A549 (cell line): ENCODE data around the gene WSB2. TPM values are rescaled to one million over a fixed set of nuclear protein-coding genes. Genes with fewer than 3 reads are reported as not detected.
A peak's percentile ranks its signal among the peaks of the same experiment; 100 is the strongest.

Source experiments
- ATAC-seq, 2 experiments: fragments of 200-7000 bp in 1 of 2; fragments of >200 bp in 1 of 2; cut with Nextera tagmentation in 1 of 2; cut with Tn5 transposase in 1 of 2; 3 replicates each; pipeline versions ENCODE4 v1.8.0 to v1.9.1; 2018 to 2020; ENCODE audit warnings: mild to moderate bottlenecking in 1 of 2, moderate library complexity in 1 of 2
- CTCF ChIA-PET: fragments of 300-600 bp; sonication (Branson Sonifier 250); formaldehyde crosslinking; extraction: SDS; loops from one replicate; lab custom pipeline; 2021; ENCODE audit warnings: antibody characterized with exemption, inconsistent platforms; lab: Yijun Ruan, JAX
- POLR2A ChIA-PET: fragments of 350-600 bp; formaldehyde crosslinking; extraction: SDS; loops from one replicate; lab custom pipeline; 2021; ENCODE audit warnings: antibody characterized with exemption, inconsistent platforms; lab: Yijun Ruan, JAX
- DNase-seq, 2 experiments: peaks; one replicate each; pipeline versions ENCODE4 v3.0.0 to v3.0.0-alpha.2; 2011 to 2016; ENCODE audit warnings: low read depth in 1 of 2, low spot score in 1 of 2
- FAIRE-seq: peaks from 2 replicates; lab custom pipeline; 2011; peaks lifted over from hg19 to GRCh38; lab: Jason Lieb, UNC
- H3K27ac ChIP-seq, 2 experiments: fragments of >200 bp; sonication (Bioruptor Twin); formaldehyde crosslinking; 3 replicates each; pipeline ENCODE4 v1.5.1; 2016 to 2017
- H3K4me1 ChIP-seq: fragments of >200 bp; sonication (Bioruptor Twin); formaldehyde crosslinking; 3 replicates; pipeline ENCODE4 v1.6.1; 2016
- H3K4me2 ChIP-seq: fragments of >200 bp; sonication (Bioruptor Twin); formaldehyde crosslinking; 3 replicates; pipeline ENCODE4 v1.6.1; 2016
- H3K4me3 ChIP-seq: fragments of >200 bp; sonication (Bioruptor Twin); formaldehyde crosslinking; 3 replicates; pipeline ENCODE4 v1.5.1; 2016
- H3K9me3 ChIP-seq: fragments of >200 bp; sonication (Bioruptor Twin); formaldehyde crosslinking; 3 replicates; pipeline ENCODE4 v1.6.1; 2016
- ATOH8 ChIP-seq: fragments of 250-450 bp; sonication (Bioruptor Pico); IDR thresholded peaks from 2 replicates; pipeline ENCODE4 v1.5.0; 2020; ENCODE audit warnings: low read depth, mild to moderate bottlenecking, moderate library complexity
- BCL3 ChIP-seq: fragments of >200 bp; sonication (Bioruptor Twin); formaldehyde crosslinking; IDR thresholded peaks from 3 replicates; pipeline ENCODE4 v1.6.1; 2016
- CBX8 ChIP-seq: fragments of 200-600 bp; sonication (generic); IDR thresholded peaks from 2 replicates; pipeline ENCODE4 v1.6.1; 2016
- E2F6 ChIP-seq: IDR thresholded peaks from 2 replicates; pipeline ENCODE4 v1.6.1; 2012; ENCODE audit warnings: low read depth, borderline replicate concordance
- EHMT2 ChIP-seq: fragments of 200-600 bp; sonication (generic); IDR thresholded peaks from 2 replicates; pipeline ENCODE4 v1.6.1; 2016; ENCODE audit warnings: antibody characterized with exemption, low read depth, mild to moderate bottlenecking, moderate library complexity
- EP300 ChIP-seq, 2 experiments: fragments of >200 bp; sonication (Bioruptor Twin); formaldehyde crosslinking; IDR thresholded peaks; 2 replicates in 1 of 2; 3 replicates in 1 of 2; pipeline ENCODE4 v1.6.1; 2016 to 2017
- FOXS1 ChIP-seq: fragments of 250-450 bp; sonication (Bioruptor Pico); IDR thresholded peaks from 2 replicates; pipeline ENCODE4 v1.5.0; 2020; ENCODE audit warnings: mild to moderate bottlenecking, moderate library complexity
- GATA3 ChIP-seq: IDR thresholded peaks from 2 replicates; pipeline ENCODE4 v1.6.1; 2012; ENCODE audit warnings: borderline replicate concordance
- HES2 ChIP-seq: fragments of >200 bp; sonication (Bioruptor Twin); formaldehyde crosslinking; IDR thresholded peaks from 2 replicates; pipeline ENCODE4 v1.6.1; 2016
- HOXA7 ChIP-seq: fragments of 250-450 bp; sonication (Bioruptor Pico); IDR thresholded peaks from 2 replicates; pipeline ENCODE4 v1.5.0; 2020; ENCODE audit warnings: mild to moderate bottlenecking, moderate library complexity
- HOXB13 ChIP-seq: fragments of 250-450 bp; sonication (Bioruptor Pico); IDR thresholded peaks from 2 replicates; pipeline ENCODE4 v1.5.0; 2020; ENCODE audit warnings: low read depth, mild to moderate bottlenecking, moderate library complexity
- JUN ChIP-seq, 2 experiments: fragments of >200 bp; sonication (Bioruptor Twin); formaldehyde crosslinking; IDR thresholded peaks; 2 replicates in 1 of 2; 3 replicates in 1 of 2; pipeline ENCODE4 v1.6.1; 2016 to 2017
- KDM1A ChIP-seq: fragments of 200-600 bp; sonication (generic); IDR thresholded peaks from 2 replicates; pipeline ENCODE4 v1.6.1; 2016; ENCODE audit warnings: low read depth, mild to moderate bottlenecking
- PHF8 ChIP-seq: fragments of 200-600 bp; sonication (generic); IDR thresholded peaks from 2 replicates; pipeline ENCODE4 v1.6.1; 2016; ENCODE audit warnings: low read depth, mild to moderate bottlenecking, antibody characterized with exemption, moderate library complexity, borderline replicate concordance
- POLR2AphosphoS2 ChIP-seq: conservative IDR thresholded peaks from 2 replicates; pipeline ENCODE4 v1.6.1; 2012; ENCODE audit warnings: low read length, improper control_type of control experiment, inconsistent platforms
- RAD21 ChIP-seq, 2 experiments: fragments of >200 bp in 1 of 2; sonication (Bioruptor Twin) in 1 of 2; formaldehyde crosslinking in 1 of 2; IDR thresholded peaks in 1 of 2; conservative IDR thresholded peaks in 1 of 2; 2 replicates in 1 of 2; 3 replicates in 1 of 2; pipeline ENCODE4 v1.6.1; 2012 to 2018; ENCODE audit warnings: inconsistent platforms in 1 of 2
- SREBF2 ChIP-seq: fragments of 450-650 bp; IDR thresholded peaks from 2 replicates; pipeline ENCODE4 v1.6.1; 2014; ENCODE audit warnings: mild to moderate bottlenecking, moderate library complexity
- ZC3H11A ChIP-seq: fragments of 450-650 bp; IDR thresholded peaks from 2 replicates; pipeline ENCODE4 v1.6.1; 2014; ENCODE audit warnings: antibody characterized with exemption, mild to moderate bottlenecking
- WGBS: methylation state at CpG from one replicate; pipeline ENCODE4 v1.1.6; 2017; ENCODE audit errors: missing lambda C conversion rate; 5-methylcytosine and 5-hydroxymethylcytosine counted together
- polyA plus RNA-seq, 4 experiments: library from polyadenylated mRNA; depleted of rRNA in 3 of 4; stranded (reverse); fragments of >200 nt; fragmentation: RNase III in 1 of 4; extraction: RNeasy Plus Mini Kit Qiagen cat#74134 plus additional on column Dnase treatment in 1 of 4; gene quantifications; 2 replicates in 3 of 4; 3 replicates in 1 of 4; pipeline ENCODE4 v1.2.3, GENCODE V29; 2011 to 2017

Gene WSB2
- polyA plus RNA-seq, 2 of the 4 experiments (the other 2 are of a cell fraction) = 40.5 to 93.5 TPM

GRCh38 chr12:118044577-118044976, 16.4 kb downstream of the WSB2 start:
- ChIA-PET CTCF (interaction anchor here (1.2 to 3.3 kb wide), 3 partner anchors 10 to 171 kb away, joined by 3 to 15 read pairs (median 7); no protein-coding TSS in a partner anchor), POLR2A (no interaction called here)
- FAIRE-seq (no peak), ATAC-seq (no peak), DNase-seq (no peak)
- no peak for TF ChIP-seq BCL3
- Histone ChIP-seq H3K4me2 (no peak overlapping the region), H3K4me3 (no peak overlapping the region), H3K9me3 (no peaks in the 10 kb centered on the region), H3K27ac (no peak overlapping the region), H3K4me1 (no peaks in the 10 kb centered on the region)
- 92% methylated on average over 8 of the region's 8 CpGs for WGBS

GRCh38 chr12:118044075-118044474, 16.9 kb downstream of the WSB2 start:
- POLR2A ChIA-PET = no interaction called here
- Histone ChIP-seq H3K9me3 (no peaks in the 10 kb centered on the region), H3K27ac (no peak overlapping the region), H3K4me2 (no peak overlapping the region), H3K4me1 (no peaks in the 10 kb centered on the region), H3K4me3 (no peak overlapping the region)
- FAIRE-seq = no peak
- no peak for DNase-seq
- WGBS = 96% methylated on average over 2 of the region's 2 CpGs
- no peak for ATAC-seq
- TF ChIP-seq EP300 (IDR thresholded peaks at IDR 0.05) (no peak), CBX8 (no peak)
- TF ChIP-seq, all 56 proteins: peak for 0
- CTCF ChIA-PET = interaction anchor here (1.2 to 3.3 kb wide), 4 partner anchors 9 to 170 kb away, joined by 3 to 15 read pairs (median 5); no protein-coding TSS in a partner anchor

- no peaks in the 10 kb centered on the region for H3K9me3 ChIP-seq
- ChIA-PET CTCF (interaction anchor here (3.3 kb wide), 1 partner anchor 7 kb away, joined by 15 read pairs; no protein-coding TSS in a partner anchor), POLR2A (no interaction called here)
- ATAC-seq = no peak
- peaks cover 7% of the 10 kb centered on the region; the same call in 1 of the 3 replicates for H3K4me1 ChIP-seq
- WGBS = 96% methylated on average over 4 of the region's 4 CpGs
- H3K4me2 ChIP-seq = no peak overlapping the region
- no peak overlapping the region for H3K4me3 ChIP-seq
- no peak overlapping the region for H3K27ac ChIP-seq
- TF ChIP-seq ATOH8 (CRISPR knock-in tag) = no peak
- TF ChIP-seq E2F6 = no peak
- TF ChIP-seq HES2 = no peak
- no peak for DNase-seq
- FAIRE-seq = no peak
Measured at GRCh38 chr12:118042091-118042490, 18.9 kb downstream of the WSB2 start.

- no peak overlapping the region for H3K27ac ChIP-seq
- no peak overlapping the region for H3K4me3 ChIP-seq
- POLR2A ChIA-PET = no interaction called here
- WGBS = 80% methylated on average over 6 of the region's 6 CpGs
- H3K4me1 ChIP-seq = peaks cover 15% of the 10 kb centered on the region; the same call in 2 of the 3 replicates
- DNase-seq = no peak
- peak overlapping the region; percentile 12; the same call in 1 of the 3 replicates for H3K4me2 ChIP-seq
- no peak for ATAC-seq
- TF ChIP-seq FOXS1 (CRISPR knock-in tag) (no peak), PHF8 (no peak), HOXA7 (CRISPR knock-in tag) (no peak), E2F6 (no peak), POLR2AphosphoS2 (no peak), KDM1A (no peak), ZC3H11A (no peak), GATA3 (no peak), SREBF2 (no peak), EP300 (IDR thresholded peaks at IDR 0.05) (no peak), JUN (IDR thresholded peaks at IDR 0.05) (no peak), HOXB13 (CRISPR knock-in tag) (no peak), RAD21 (conservative IDR thresholded peaks at IDR 0.05 in 1 of 2, IDR thresholded peaks at IDR 0.05 in 1 of 2) (no peak), EHMT2 (no peak), BCL3 (no peak)
- FAIRE-seq = no peak
- CTCF ChIA-PET = interaction anchor here (1.1 to 10.1 kb wide), 2 partner anchors 12 to 162 kb away, joined by 5 to 203 read pairs; no protein-coding TSS in a partner anchor
- H3K9me3 ChIP-seq = no peaks in the 10 kb centered on the region
Measured at GRCh38 chr12:118038137-118038536, 22.8 kb downstream of the WSB2 start.
